Muscle layer of colon (tissue), 2 donors: Measurements from ENCODE around the gene VEZT.
"Not testable (repeated sequence)": the region's sequence is repeated elsewhere in the genome, so short reads cannot be mapped to it uniquely, and the experiment has no call there.

Experiments
- H3K27ac ChIP-seq: one replicate; pipeline ENCODE4 v1.7.0; 2013; ENCODE audit warnings: low read depth, mild to moderate bottlenecking, low read length, moderate library complexity
- H3K27me3 ChIP-seq, 2 donors: one replicate each; pipeline ENCODE4 v1.7.0; 2013; ENCODE audit warnings: low read length in 2 of 2, mild to moderate bottlenecking in 2 of 2; ENCODE audit not compliant: insufficient read depth in 2 of 2, control insufficient read depth in 1 of 2
- H3K36me3 ChIP-seq: one replicate; pipeline ENCODE4 v1.7.0; 2013; ENCODE audit warnings: mild to moderate bottlenecking, low read length; ENCODE audit not compliant: insufficient read depth
- H3K4me1 ChIP-seq: one replicate; pipeline ENCODE4 v1.7.0; 2013; ENCODE audit warnings: mild to moderate bottlenecking, low read length; ENCODE audit not compliant: insufficient read depth
- H3K4me3 ChIP-seq, 2 donors: one replicate each; pipeline ENCODE4 v1.7.0; 2013; ENCODE audit warnings: low read length in 2 of 2, low read depth in 1 of 2, mild to moderate bottlenecking in 1 of 2, moderate library complexity in 1 of 2
- H3K9ac ChIP-seq: one replicate; pipeline ENCODE4 v1.7.0; 2013; ENCODE audit warnings: low read length
- H3K9me3 ChIP-seq: one replicate; pipeline ENCODE4 v1.7.0; 2013; ENCODE audit warnings: mild to moderate bottlenecking, low read length
- donor health status: abdominal sarcoma.
- donor health status: Adenocarcinoma of cecum.

VEZT gene

DNA sequence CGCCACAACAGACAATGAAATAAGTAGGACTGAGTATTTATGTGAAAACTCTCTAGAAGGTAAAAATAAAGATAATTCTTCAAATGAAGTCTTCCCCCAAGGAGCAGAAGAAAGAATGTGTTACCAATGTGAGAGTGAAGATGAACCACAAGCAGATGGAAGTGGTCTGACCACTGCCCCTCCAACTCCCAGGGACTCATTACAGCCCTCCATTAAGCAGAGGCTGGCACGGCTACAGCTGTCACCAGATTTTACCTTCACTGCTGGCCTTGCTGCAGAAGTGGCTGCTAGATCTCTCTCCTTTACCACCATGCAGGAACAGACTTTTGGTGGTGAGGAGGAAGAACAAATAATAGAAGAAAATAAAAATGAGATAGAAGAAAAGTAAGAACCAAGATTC lies 82.7 kb downstream of the VEZT start:
- Histone ChIP-seq H3K9me3 (no peaks in the 10 kb centered on the region), H3K27ac (no peak overlapping the region), H3K4me3 (no peak overlapping the region), H3K27me3 (no peaks in the 10 kb centered on the region), H3K4me1 (no peaks in the 10 kb centered on the region), H3K9ac (no peak overlapping the region), H3K36me3 (peaks cover 16% of the 10 kb centered on the region)

DNA sequence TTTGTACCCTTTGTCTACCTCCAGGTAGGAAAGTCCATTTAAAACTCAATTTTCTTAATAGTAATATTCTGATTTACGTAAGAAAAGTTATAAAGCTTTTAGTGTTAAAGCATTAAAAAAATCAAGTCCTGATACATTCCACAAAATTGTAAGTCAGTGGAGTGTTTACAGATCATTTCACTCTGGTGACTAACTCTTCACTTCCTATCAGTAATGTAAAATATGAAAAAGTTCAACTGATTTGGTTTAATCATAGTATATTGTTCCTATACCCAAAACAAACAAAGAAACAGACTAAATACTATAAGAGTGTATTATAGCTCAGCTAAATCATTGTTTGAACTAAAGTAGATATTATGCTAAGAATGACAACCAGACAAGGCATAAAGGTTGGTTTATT lies 85.9 kb downstream of the VEZT start:
- no peak overlapping the region for H3K9ac ChIP-seq
- H3K9me3 ChIP-seq = no peaks in the 10 kb centered on the region
- no peak overlapping the region for H3K27ac ChIP-seq
- H3K4me3 ChIP-seq = no peak overlapping the region
- peaks cover under 1% of the 10 kb centered on the region for H3K36me3 ChIP-seq
- H3K4me1 ChIP-seq = no peaks in the 10 kb centered on the region
- H3K27me3 ChIP-seq = no peaks in the 10 kb centered on the region

DNA sequence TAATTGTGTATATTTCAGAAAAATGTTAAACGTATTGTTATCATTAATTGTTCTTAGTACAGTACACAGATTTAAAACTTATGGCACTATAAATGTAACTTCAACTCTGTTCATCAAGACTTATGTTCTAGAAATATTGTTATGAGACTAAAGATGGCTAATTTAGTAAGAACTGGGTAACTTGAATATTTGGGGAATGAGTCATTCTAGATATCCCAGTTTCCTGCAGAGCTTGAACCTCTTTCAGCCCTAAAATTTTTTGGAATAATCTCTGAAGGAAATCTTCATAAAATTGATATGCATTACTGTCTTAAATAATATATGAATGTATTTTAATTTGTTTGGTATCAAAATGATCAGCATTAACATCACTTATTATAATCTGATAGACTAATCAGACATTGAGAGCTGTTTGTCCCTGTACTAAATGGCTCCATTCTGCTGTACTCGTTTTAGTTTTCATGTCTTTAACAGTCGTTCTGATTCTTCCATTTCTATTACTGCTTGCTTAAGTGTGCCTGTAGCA lies 87.1 kb downstream of the VEZT start:
- H3K27ac ChIP-seq = peak overlapping the region; percentile 23
- H3K4me3 ChIP-seq = no peak overlapping the region
- no peak overlapping the region for H3K9ac ChIP-seq
- H3K36me3 ChIP-seq = no peaks in the 10 kb centered on the region
- no peaks in the 10 kb centered on the region for H3K9me3 ChIP-seq
- H3K4me1 ChIP-seq = no peaks in the 10 kb centered on the region
- no peaks in the 10 kb centered on the region for H3K27me3 ChIP-seq

DNA sequence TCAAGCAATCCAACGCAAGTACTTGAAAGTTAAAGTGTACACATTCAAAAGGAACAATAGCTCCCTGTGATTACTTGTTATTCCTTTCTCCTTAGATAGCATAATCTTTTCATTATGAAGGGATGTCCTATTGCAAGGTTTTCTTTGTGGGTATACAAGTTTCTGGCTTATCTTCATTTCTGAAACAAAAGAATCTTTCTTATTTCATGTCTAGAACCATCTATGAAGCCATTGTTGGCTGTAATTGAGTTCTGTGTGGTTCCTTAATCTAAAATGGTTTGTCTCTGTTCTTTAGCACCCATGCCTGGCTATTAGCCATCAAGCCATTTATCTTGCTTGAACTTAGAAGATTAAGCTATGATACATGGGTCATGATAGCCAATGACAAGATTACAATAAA lies 95.0 kb downstream of the VEZT start:
- Histone ChIP-seq H3K27ac (no peak overlapping the region), H3K9ac (no peak overlapping the region), H3K4me1 (no peaks in the 10 kb centered on the region)

DNA sequence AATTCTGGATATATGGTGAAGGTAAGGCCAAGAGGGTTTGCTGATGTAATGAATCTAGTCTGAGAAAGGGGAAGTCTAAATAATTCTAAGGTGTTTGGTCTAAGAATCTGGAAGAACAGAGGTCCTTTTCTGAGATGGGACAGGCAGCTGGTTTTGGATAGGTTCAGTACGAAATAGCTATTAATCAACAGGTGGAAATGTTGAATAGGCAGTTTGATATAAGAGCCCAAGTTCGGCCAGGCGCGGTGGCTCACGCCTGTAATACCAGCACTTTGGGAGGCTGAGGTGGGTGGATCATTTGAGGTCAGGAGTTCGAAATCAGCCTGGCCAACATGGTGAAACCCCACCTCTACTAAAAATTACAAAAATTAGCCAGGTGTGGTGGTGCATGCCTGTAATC lies 97.1 kb downstream of the VEZT start:
- H3K27me3 ChIP-seq, H3K4me3 ChIP-seq, H3K27ac ChIP-seq, H3K36me3 ChIP-seq, H3K9me3 ChIP-seq, H3K9ac ChIP-seq, H3K4me1 ChIP-seq: not testable (repeated sequence)

More for the DNA sequence above, 95.0 kb downstream of the VEZT start:
- Histone ChIP-seq H3K27me3 (no peaks in the 10 kb centered on the region), H3K36me3 (no peaks in the 10 kb centered on the region), H3K9me3 (no peaks in the 10 kb centered on the region), H3K4me3 (no peak overlapping the region)

DNA sequence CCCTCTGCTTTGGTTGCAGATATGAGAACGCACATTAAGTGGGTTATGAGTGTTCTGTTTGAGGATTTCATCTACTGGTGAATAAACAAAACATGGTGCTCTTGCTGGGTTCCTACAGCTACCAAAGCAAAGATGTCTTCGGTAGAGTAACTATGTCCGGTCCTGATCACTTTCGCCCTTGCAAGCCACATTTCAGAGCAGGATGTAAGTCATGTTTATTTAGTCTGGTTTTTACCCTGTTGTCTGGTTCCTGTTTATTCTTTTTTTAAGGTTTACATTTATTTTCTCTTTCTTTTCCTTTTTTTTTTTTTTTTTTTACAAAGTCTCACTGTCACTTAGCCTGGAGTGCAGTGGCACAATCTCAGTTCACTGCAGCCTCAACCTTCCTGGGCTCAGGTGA lies 99.2 kb downstream of the VEZT start:
- peaks cover 4% of the 10 kb centered on the region for H3K4me1 ChIP-seq
- no peak overlapping the region for H3K9ac ChIP-seq
- no peak overlapping the region for H3K4me3 ChIP-seq
- no peaks in the 10 kb centered on the region for H3K27me3 ChIP-seq
- H3K36me3 ChIP-seq = no peaks in the 10 kb centered on the region
- H3K9me3 ChIP-seq = no peaks in the 10 kb centered on the region
- no peak overlapping the region for H3K27ac ChIP-seq

DNA sequence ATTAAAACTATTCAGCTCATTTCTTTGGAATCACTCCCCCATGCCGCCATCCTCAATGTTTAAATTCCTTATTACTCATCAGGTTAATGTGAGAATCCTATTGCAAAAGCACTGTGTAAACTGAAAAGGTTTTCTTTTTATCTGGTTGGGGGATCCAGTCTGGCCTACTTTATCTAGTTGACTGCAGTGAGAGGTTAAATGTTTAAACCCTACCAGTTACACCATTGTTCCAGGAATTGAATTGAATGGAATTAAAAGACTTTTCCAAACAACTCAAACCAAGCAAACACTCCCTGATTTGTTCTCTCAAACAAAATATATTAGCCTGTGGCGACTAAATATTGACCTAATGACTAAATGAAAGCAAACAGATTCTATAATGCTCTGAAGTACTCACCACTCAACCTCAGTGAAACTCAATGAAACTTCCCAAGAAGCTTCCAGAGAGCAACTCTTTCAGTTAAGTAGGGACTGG lies 100.5 kb downstream of the VEZT start:
- Histone ChIP-seq H3K9me3 (no peaks in the 10 kb centered on the region), H3K9ac (no peak overlapping the region), H3K4me3 (no peak overlapping the region), H3K36me3 (no peaks in the 10 kb centered on the region), H3K4me1 (peaks cover 4% of the 10 kb centered on the region), H3K27ac (no peak overlapping the region), H3K27me3 (no peaks in the 10 kb centered on the region)

DNA sequence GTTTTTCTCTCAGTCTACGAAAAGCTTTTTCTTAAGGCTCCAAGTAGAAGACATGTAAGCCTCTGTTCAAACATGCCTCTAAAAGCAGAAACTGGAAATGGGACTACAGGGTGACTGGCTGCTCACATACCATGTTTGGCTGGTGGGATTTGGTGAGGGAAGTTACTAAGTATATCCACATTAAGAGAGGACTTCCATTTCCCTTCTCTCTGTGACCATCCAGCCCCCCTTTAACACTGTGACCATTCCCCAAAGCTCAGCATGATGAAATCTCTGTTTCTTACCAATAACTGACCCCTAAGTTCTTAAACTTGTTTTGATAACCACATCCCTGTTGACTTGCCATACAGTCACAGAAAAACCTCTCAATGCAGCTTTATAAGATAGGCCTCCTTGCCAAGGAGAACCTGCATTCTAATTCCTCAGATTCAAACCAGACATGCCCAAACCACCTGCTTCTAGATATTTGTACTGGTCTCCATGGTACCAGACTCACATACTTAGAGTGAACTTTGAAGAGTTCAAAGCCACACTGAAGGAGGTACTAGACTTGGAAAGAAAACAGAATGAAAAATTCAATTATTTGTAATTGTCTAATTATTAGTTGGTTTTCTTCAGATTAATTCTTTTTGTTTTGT lies 102.2 kb downstream of the VEZT start:
- H3K27me3 ChIP-seq = no peaks in the 10 kb centered on the region
- H3K9me3 ChIP-seq = no peaks in the 10 kb centered on the region
- H3K4me3 ChIP-seq = no peak overlapping the region
- no peak overlapping the region for H3K9ac ChIP-seq
- peaks cover 4% of the 10 kb centered on the region for H3K4me1 ChIP-seq
- H3K36me3 ChIP-seq = no peaks in the 10 kb centered on the region
- no peak overlapping the region for H3K27ac ChIP-seq

DNA sequence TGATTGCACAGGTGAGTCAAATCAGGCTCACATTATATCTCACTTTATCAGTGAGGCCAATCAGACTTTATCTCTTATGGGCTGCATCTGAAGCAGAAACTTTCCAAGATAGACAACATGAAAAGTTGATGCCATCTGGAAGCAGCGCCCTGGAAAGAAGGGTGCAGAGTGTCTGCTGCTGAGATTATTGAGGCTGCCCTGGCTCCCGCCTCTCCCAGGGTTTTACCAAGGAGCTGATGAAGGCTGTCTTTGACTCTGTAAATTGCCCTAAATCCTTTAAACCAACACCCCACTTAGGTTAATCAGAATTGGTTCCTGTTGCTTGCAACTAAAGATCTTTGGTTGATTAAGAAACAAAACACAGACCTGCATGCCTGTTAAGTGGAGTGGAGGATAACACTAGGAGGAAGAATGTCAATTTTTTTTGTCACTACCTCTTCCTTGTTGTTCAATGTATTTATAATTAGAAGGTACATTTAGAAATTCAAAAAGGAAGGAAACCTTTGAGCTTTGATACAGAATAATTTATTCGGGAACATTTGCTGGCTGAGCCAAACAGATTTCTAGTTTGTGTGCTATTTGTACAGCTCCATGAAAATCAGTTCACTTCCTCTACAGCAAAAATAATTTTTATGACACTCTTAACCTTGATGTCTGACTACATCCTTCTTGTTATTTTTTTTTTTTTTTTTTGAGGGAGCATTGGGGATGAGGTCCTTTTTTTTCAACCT lies 104.1 kb downstream of the VEZT start:
- Histone ChIP-seq H3K9me3 (no peaks in the 10 kb centered on the region), H3K4me3 (no peak overlapping the region), H3K9ac (no peak overlapping the region), H3K27ac (no peak overlapping the region), H3K27me3 (no peaks in the 10 kb centered on the region), H3K36me3 (no peaks in the 10 kb centered on the region), H3K4me1 (peaks cover 4% of the 10 kb centered on the region)

DNA sequence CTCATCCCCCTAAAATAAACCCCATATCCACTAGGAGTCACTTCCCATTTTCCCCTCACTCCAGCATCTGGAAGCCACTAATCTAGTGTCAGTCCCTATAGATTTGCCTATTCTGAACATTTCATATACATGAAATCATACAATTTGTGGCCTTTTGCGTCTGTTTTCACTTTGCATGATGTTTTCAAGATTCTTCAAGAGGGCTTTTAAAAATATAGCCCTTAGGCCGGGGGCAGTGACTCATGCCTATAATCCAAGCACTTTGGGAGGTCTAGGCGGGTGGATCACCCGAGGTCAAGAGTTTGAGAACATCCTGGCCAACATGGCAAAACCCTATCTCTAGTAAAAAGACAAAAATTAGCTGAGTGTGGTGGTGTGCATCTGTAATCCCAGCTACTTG lies 104.7 kb downstream of the VEZT start:
- Histone ChIP-seq H3K27ac (no peak overlapping the region), H3K4me1 (peaks cover 4% of the 10 kb centered on the region)

DNA sequence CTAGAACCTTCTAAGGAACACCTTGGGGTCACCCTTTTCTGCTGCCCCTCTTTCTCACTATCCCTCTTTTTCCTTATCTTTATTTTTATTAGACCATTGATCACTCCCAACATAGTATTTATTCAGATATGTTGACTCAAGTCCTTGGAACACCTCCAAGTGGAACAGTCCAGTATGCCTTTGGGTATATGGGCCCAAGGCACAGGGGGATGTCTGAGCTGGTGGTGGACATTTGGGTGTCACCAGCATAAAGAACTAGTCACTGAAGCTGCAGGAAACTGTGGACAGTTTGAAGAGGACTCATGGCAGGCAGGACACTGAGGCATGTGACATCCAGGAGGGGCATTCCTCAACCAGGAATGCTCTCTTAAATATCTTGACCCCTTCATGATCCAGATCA lies 105.6 kb downstream of the VEZT start:
- H3K4me3 ChIP-seq = no peak overlapping the region
- H3K27ac ChIP-seq = no peak overlapping the region
- H3K9ac ChIP-seq = no peak overlapping the region
- H3K36me3 ChIP-seq = no peaks in the 10 kb centered on the region
- no peaks in the 10 kb centered on the region for H3K9me3 ChIP-seq
- no peaks in the 10 kb centered on the region for H3K27me3 ChIP-seq
- peaks cover 4% of the 10 kb centered on the region for H3K4me1 ChIP-seq

More for the DNA sequence above, 104.7 kb downstream of the VEZT start:
- H3K4me3 ChIP-seq = no peak overlapping the region
- H3K9ac ChIP-seq = no peak overlapping the region
- H3K36me3 ChIP-seq = no peaks in the 10 kb centered on the region
- no peaks in the 10 kb centered on the region for H3K27me3 ChIP-seq
- H3K9me3 ChIP-seq = no peaks in the 10 kb centered on the region

DNA sequence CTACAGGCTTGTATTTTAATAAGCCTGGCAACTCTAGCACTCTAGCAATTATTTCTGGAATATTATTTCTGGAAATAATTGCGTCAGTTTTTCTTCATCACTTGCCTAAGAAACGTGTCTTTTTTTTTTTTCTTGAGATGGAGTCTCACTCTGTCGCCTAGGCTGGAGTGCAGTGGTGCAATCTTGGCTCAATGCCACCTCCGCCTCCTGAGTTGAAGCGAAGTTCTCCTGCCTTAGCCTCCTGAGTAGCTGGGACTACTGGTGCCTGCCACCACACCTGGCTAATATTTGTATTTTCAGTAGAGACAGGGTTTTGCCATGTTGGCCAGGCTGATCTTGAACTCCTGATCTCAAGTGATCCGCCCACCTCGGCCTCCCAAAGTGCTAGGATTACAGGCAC lies 106.6 kb downstream of the VEZT start:
- H3K9ac ChIP-seq, H3K27ac ChIP-seq, H3K27me3 ChIP-seq, H3K4me3 ChIP-seq, H3K9me3 ChIP-seq, H3K36me3 ChIP-seq, H3K4me1 ChIP-seq: not testable (repeated sequence)
